IPS DF 6.9 (cell line): Measurements from ENCODE around the gene FANK1.

Experiments used
- DNase-seq: peaks from one replicate; pipeline ENCODE4 v3.0.0-alpha.2; 2013; ENCODE audit warnings: low read depth, low spot score
- H3K27ac ChIP-seq: one replicate; pipeline ENCODE4 v1.5.1; 2013; ENCODE audit warnings: low read length, control low read depth
- H3K27me3 ChIP-seq: 2 replicates; pipeline ENCODE4 v1.6.1; 2013; ENCODE audit warnings: mild to moderate bottlenecking, low read length; ENCODE audit not compliant: control insufficient read depth, insufficient read depth
- H3K36me3 ChIP-seq: 2 replicates; pipeline ENCODE4 v1.6.1; 2013; ENCODE audit warnings: low read length; ENCODE audit not compliant: control insufficient read depth, insufficient read depth
- H3K4me1 ChIP-seq: 2 replicates; pipeline ENCODE4 v1.6.1; 2013; ENCODE audit warnings: low read length; ENCODE audit not compliant: control insufficient read depth, insufficient read depth
- H3K4me3 ChIP-seq: 2 replicates; pipeline ENCODE4 v1.5.1; 2013; ENCODE audit warnings: mild to moderate bottlenecking, low read length
- H3K9me3 ChIP-seq: 2 replicates; pipeline ENCODE4 v1.6.1; 2013; ENCODE audit warnings: low read length, inconsistent platforms; ENCODE audit not compliant: control insufficient read depth, insufficient read depth
- WGBS: extraction: QIAGEN DNeasy Blood & Tissue Kit; methylation state at CpG from one replicate; pipeline ENCODE4 v1.1.7; 2013; ENCODE audit warnings: mixed read lengths, missing lambda C conversion rate; ENCODE audit not compliant: insufficient read length, insufficient coverage; 5-methylcytosine and 5-hydroxymethylcytosine counted together

FANK1 gene

DNA sequence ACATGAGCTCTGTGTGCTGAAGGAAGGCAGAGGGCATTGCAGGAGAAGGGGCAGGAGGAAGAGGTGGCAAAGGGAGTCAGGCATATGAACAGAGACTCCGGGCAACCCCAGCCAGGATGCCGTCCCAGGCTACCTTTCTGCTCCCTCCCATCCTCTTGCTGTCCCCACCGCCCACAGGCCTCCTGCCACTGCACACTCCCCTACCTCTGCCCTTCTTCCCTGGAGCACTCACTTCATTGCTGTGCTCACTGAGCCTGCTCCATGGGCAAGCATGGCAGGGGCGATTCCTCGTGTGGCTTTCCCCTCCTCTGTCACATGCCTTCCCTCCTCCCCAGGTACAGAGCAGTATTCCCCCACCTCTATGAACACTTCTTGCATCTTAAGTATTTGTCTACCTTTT lies 93.4 kb downstream of the FANK1 start:
- Histone ChIP-seq H3K27me3 (no peaks in the 10 kb centered on the region), H3K36me3 (no peaks in the 10 kb centered on the region), H3K9me3 (no peaks in the 10 kb centered on the region), H3K4me1 (no peaks in the 10 kb centered on the region), H3K4me3 (no peak overlapping the region), H3K27ac (no peak overlapping the region)
- DNase-seq, result no peak
- no CpG with 5 or more reads among the region's 5 CpGs for WGBS

DNA sequence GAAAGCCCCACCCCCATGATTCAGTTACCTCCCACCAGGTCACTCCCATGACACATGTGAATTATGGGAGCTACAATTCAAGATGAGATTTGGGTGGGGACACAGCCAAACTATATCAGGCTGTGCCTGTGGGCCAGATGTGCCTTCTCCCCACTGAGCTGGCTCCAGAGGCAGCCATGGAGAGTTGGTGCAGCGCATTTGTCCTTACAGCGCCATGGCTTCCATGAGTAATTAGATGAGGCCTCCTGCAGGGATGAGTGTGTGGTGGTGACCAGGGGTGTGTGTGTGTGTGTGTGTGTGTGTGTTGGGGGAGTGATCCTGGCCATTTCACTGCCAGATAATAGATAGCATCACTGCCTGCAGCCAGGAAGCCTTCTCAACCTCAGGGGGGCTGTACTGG lies 94.6 kb downstream of the FANK1 start:
- WGBS, result no CpG with 5 or more reads among the region's 2 CpGs
- DNase-seq, result no peak
- Histone ChIP-seq H3K27me3 (no peaks in the 10 kb centered on the region), H3K4me1 (no peaks in the 10 kb centered on the region), H3K4me3 (no peak overlapping the region), H3K9me3 (no peaks in the 10 kb centered on the region), H3K36me3 (no peaks in the 10 kb centered on the region), H3K27ac (no peak overlapping the region)

DNA sequence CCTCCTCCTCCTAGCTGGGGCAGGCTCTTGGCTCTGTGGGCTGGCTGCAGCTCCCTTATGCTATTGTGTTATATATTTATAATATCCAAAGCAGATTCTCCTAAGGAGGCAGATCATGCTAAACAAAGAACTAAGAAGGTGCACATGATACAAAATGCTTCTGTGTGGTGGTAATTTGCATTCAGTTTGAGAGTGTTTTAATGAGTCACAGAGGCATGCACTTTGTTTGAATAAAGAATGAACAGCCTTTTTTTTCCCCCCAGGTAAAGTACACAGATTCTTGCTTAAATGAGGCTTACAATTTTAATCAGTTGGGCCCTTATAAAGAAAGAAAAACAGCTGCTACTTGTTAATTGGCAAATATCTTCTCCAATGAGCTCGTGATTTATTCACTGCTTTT lies 95.0 kb downstream of the FANK1 start:
- Histone ChIP-seq H3K27me3 (no peaks in the 10 kb centered on the region), H3K36me3 (no peaks in the 10 kb centered on the region), H3K4me3 (no peak overlapping the region), H3K9me3 (no peaks in the 10 kb centered on the region), H3K4me1 (no peaks in the 10 kb centered on the region), H3K27ac (no peak overlapping the region)
- WGBS, result no CpG with 5 or more reads among the region's 1 CpG
- no peak for DNase-seq

DNA sequence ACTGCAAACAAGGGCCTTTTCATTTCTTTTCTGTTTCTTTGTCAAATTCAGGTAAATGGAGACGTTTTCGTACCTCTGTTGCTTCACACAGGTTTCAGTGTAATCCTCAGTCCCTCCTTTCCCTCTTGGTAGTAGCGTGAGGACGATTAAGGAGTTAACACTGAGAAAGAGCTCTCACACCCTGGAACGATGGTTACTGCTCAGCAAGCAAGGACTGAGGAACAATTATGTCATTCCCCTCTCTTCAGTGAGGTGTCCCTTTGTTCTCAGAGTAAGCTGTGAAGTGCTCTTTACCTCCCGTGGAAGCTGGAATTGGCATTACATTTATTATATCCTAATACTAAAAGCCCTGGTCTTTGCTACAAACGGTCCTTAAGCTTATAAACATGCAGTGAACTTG lies 95.9 kb downstream of the FANK1 start:
- H3K4me3 ChIP-seq, result no peak overlapping the region
- DNase-seq, result no peak
- no CpG with 5 or more reads among the region's 7 CpGs for WGBS

DNA sequence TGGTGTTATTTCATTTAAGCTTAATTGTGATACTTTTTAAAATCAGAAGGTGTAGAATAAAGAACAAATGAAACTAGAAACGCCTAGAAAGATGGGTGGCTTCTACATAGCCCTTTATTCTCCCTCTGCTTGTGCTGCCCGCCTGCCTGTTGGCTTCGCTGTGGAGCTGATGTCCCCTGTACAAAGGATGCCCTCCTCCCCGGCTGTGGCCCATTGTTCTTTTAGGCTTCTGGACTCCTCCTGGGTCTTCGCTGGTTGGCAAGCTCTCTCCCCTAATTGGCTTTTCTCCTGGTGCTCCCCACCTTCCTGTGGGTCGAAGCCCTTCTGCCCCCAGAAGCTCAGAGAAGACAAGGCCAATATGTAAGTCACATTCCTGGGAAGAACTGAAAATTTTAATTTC lies 98.2 kb downstream of the FANK1 start:
- no peaks in the 10 kb centered on the region for H3K4me1 ChIP-seq
- no peak for DNase-seq
- H3K4me3 ChIP-seq, result no peak overlapping the region
- H3K27ac ChIP-seq, result no peak overlapping the region
- H3K36me3 ChIP-seq, result no peaks in the 10 kb centered on the region
- H3K9me3 ChIP-seq, result no peaks in the 10 kb centered on the region
- WGBS, result no CpG with 5 or more reads among the region's 6 CpGs
- H3K27me3 ChIP-seq, result no peaks in the 10 kb centered on the region

More for the DNA sequence above, 95.9 kb downstream of the FANK1 start:
- Histone ChIP-seq H3K27ac (no peak overlapping the region), H3K27me3 (no peaks in the 10 kb centered on the region), H3K9me3 (no peaks in the 10 kb centered on the region), H3K36me3 (no peaks in the 10 kb centered on the region), H3K4me1 (no peaks in the 10 kb centered on the region)

DNA sequence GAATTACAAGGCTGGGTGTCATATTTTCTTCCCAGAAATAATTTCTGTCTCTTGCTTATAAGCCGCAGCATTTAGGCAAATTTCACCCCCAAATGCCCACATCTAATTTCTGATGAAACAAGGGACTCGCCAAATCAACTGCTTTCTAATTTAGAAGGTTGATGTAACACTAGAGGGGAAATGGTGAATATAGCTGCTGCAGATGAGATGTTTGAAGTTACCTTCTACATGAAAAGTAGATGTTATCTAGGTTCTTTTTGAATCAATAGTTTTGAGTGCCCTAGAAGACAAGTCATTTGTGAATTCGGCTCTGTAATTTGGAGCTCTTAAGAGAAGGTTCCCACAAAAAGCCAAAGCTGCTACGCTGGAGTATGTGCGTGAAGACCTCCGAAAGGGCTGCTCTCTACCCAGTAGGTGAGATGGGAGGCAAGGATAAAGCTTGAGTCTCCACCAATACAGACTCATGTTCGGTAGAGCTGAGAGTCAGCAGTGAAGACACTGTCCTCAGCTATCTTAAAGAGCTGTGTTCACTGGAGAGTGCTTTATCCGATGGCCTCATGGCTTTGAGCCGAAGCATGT lies 99.5 kb downstream of the FANK1 start:
- Histone ChIP-seq H3K27ac (no peak overlapping the region), H3K9me3 (no peaks in the 10 kb centered on the region), H3K27me3 (no peaks in the 10 kb centered on the region), H3K4me1 (no peaks in the 10 kb centered on the region), H3K4me3 (no peak overlapping the region), H3K36me3 (no peaks in the 10 kb centered on the region)
- DNase-seq, result no peak
- no CpG with 5 or more reads among the region's 9 CpGs for WGBS

DNA sequence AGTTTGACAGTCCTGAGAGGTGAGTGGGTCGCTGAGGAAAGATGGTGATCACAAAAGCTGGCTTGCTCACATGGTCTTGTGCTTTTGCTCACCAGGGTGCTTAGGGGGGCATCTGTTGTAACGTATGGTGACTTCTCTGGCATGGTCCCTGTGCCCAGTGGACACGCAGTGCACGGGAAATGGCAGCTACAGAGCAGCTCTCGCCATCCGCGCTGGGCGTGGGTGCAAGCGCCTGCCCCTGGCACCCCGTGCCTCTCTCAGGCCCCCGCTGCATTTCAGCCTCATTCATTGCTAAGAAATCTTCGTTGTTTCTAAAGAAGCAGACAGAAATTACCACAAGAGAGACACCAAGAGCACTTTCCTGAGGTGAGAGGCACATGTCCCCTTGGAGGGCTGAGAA lies 101.2 kb downstream of the FANK1 start:
- Histone ChIP-seq H3K36me3 (no peaks in the 10 kb centered on the region), H3K27ac (no peak overlapping the region), H3K9me3 (no peaks in the 10 kb centered on the region), H3K27me3 (no peaks in the 10 kb centered on the region), H3K4me1 (no peaks in the 10 kb centered on the region), H3K4me3 (no peak overlapping the region)
- no peak for DNase-seq
- no CpG with 5 or more reads among the region's 12 CpGs for WGBS

DNA sequence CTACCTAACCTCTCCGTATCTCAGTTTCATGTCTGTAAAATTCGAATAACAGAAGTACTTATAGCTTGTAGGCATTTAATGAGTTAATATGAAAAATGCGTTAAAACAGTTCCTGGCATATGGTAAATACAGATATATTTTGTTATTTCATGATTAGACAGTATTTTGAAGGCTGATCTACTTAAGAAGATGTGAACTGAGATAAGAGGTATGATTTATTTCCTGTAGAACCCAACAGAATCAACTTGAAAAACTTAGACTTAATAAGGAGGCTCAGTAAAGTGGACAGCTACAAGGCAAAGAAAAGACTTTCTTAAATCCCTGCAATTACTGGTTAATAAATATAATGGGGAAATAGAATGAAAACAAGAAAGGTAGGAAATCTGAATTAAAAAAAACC lies 103.3 kb downstream of the FANK1 start:
- WGBS, result 100% methylated on average over 1 of the region's 3 CpGs
- H3K9me3 ChIP-seq, result no peaks in the 10 kb centered on the region
- H3K4me1 ChIP-seq, result no peaks in the 10 kb centered on the region
- H3K27ac ChIP-seq, result no peak overlapping the region
- no peaks in the 10 kb centered on the region for H3K36me3 ChIP-seq
- H3K27me3 ChIP-seq, result no peaks in the 10 kb centered on the region
- no peak for DNase-seq
- no peak overlapping the region for H3K4me3 ChIP-seq

DNA sequence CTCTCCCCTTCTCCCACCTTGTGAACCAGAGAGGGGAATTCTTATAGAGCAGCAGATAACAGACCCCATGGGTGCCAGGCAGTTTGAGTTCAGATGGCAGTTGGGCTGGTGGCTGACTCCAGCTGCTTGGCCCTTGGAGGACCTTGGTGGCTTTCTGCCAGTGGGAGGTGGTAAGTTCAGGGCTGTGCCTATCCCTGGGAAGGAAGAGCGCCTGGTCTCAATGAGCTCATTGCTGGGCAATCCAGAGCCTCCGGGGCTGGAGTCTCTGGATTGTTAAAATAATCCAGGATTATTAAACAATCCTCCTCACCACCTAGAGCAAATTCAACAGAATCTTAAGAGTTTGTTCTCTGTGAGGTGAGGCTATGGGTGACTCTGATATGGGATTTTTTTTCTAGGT lies 105.2 kb downstream of the FANK1 start:
- Histone ChIP-seq H3K27ac (no peak overlapping the region), H3K4me1 (no peaks in the 10 kb centered on the region), H3K9me3 (no peaks in the 10 kb centered on the region), H3K4me3 (no peak overlapping the region), H3K27me3 (no peaks in the 10 kb centered on the region), H3K36me3 (no peaks in the 10 kb centered on the region)
- DNase-seq, result no peak
- no CpG with 5 or more reads among the region's 2 CpGs for WGBS

DNA sequence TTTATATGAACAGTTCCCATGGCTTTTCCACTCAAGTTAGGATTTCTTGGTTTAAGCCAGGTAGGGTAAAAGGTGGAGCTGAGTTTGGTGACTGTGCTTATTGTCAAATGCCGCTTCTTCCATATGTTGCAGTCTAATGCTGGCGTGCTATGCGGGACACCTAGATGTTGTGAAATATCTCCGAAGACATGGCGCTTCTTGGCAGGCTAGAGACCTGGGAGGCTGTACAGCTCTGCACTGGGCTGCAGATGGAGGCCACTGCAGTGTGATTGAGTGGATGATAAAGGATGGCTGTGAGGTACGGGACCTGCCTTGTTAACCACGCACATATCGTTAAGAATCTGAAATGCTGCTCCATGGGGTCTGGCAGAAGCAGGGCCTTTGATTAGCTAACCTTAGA lies 108.4 kb downstream of the FANK1 start:
- no CpG with 5 or more reads among the region's 8 CpGs for WGBS
- H3K4me1 ChIP-seq, result no peaks in the 10 kb centered on the region
- no peaks in the 10 kb centered on the region for H3K9me3 ChIP-seq

DNA sequence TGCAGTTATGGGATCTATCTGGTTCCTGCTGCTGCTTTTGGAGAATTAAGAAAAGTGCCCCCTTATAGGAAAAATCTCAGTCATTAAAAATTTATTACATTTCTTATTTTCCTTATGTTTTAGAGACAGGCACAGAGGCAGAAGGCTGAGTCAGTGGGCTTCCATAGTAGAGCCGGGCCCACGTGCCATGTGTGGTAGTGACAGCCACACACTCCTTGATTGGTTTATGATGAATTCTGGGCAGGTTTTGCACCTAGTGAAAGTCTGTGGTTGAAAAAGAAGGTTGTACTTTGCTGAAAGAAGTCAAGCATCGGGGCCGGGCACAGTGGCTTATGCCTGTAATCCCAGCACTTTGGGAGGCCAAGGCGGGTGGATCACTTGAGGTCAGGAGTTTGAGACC lies 109.9 kb downstream of the FANK1 start:
- no peaks in the 10 kb centered on the region for H3K27me3 ChIP-seq
- no CpG with 5 or more reads among the region's 5 CpGs for WGBS
- no peak overlapping the region for H3K4me3 ChIP-seq
- H3K9me3 ChIP-seq, result no peaks in the 10 kb centered on the region
- no peak for DNase-seq
- H3K36me3 ChIP-seq, result no peaks in the 10 kb centered on the region
- no peak overlapping the region for H3K27ac ChIP-seq
- H3K4me1 ChIP-seq, result no peaks in the 10 kb centered on the region

More for the DNA sequence above, 108.4 kb downstream of the FANK1 start:
- Histone ChIP-seq H3K27me3 (no peaks in the 10 kb centered on the region), H3K27ac (no peak overlapping the region), H3K36me3 (no peaks in the 10 kb centered on the region), H3K4me3 (no peak overlapping the region)
- no peak for DNase-seq
